Fibroblast of the aortic adventitia (primary cell): ENCODE measurements around the gene HCFC1R1. TPM values are rescaled to one million over a fixed set of nuclear protein-coding genes. Genes with fewer than 3 reads are reported as not detected.
A peak's percentile ranks its signal among the peaks of the same experiment; 100 is the strongest.

ENCODE experiments used
- DNase-seq: peaks from one replicate; pipeline ENCODE4 v3.0.0-alpha.2; 2010; ENCODE audit warnings: low read depth
- H3K4me3 ChIP-seq: 2 replicates; pipeline ENCODE4 v1.5.1; 2011; ENCODE audit warnings: low read depth, mild to moderate bottlenecking, control low read depth, low read length, moderate library complexity
- total RNA-seq: library from RNA; depleted of rRNA; stranded (reverse); fragments of >200 nt; gene quantifications from 2 replicates; pipeline ENCODE4 v1.2.3, GENCODE V29; 2012; ENCODE audit warnings: low replicate concordance
- TF ChIP-seq, protein P1 (sequence below): IDR thresholded peaks from 2 replicates; pipeline ENCODE4 v1.5.1; 2011; ENCODE audit warnings: mild to moderate bottlenecking, low read length, control low read depth, inconsistent platforms; ENCODE audit not compliant: insufficient read depth

The HCFC1R1 gene
- total RNA-seq, 1 donor = 45.6 TPM

DNA sequence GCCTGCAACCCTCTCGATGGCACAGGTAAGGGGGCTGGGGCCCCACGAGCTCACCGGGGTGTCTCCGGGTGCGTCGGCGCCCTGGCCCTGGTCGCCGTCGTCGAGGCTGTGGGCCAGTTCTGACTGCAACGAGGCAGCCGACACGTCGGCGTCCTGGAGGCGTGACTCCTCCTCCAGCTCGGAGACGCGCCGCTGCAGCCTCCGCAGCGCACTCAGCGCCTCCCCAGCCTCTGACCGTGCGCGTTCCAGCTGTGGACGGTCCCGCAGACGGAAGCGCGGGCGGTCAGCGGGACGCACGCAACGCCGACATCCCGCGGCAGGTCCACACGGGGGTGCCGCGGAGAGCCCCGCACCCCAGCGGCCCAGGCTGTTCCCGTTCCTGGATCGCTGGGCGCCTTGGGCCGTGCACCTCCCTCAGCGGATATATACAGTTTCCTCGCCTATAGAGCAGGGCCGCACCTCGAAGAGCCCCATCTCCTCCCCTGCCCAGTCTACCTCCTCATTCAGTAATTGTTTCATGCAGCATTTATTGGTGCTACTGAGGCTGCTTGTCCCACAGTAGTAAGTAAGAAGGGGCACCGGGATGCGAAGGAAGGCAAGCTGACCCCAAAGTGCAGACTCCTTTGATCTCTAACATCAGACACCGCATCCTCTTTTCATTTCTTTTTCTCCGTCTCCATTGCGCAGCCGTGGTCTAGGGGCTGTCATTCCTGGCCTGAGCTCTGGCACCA, 5.9 kb upstream of the HCFC1R1 start:
- TF ChIP-seq, protein P1, sequence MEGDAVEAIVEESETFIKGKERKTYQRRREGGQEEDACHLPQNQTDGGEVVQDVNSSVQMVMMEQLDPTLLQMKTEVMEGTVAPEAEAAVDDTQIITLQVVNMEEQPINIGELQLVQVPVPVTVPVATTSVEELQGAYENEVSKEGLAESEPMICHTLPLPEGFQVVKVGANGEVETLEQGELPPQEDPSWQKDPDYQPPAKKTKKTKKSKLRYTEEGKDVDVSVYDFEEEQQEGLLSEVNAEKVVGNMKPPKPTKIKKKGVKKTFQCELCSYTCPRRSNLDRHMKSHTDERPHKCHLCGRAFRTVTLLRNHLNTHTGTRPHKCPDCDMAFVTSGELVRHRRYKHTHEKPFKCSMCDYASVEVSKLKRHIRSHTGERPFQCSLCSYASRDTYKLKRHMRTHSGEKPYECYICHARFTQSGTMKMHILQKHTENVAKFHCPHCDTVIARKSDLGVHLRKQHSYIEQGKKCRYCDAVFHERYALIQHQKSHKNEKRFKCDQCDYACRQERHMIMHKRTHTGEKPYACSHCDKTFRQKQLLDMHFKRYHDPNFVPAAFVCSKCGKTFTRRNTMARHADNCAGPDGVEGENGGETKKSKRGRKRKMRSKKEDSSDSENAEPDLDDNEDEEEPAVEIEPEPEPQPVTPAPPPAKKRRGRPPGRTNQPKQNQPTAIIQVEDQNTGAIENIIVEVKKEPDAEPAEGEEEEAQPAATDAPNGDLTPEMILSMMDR = no peak
- DNase-seq = peak; percentile 13
- H3K4me3 ChIP-seq = no peak overlapping the region

DNA sequence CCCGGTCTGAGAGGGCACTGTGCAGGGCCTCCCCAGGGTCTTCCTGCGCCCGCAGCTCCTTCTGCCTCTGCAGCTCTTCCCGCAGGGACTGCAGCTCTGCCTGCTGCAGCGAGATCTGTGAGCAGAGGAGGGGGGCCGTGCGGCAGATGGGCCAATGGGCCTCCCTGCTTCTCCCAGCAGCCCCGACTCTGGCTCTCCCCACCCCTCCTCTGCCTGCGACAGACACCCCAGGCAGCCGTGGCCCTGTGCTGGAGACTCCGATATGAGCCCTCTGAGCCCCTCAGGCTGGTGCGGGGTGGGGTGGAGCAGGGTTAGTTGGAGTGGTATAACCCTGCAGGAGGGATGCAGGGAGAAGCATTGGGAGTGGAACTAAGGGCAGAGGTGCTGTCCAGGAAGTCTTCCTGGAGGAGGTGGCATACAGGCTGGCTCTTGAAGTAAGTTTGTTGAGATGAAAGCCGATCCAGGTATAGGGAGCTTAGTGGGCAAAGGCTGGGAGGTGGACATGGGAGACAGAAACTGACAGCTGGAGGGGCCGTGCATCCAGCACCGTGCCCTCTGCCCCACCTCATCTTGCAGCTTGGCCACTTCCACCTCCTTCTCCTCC, 5.1 kb upstream of the HCFC1R1 start:
- TF ChIP-seq, protein P1 = no peak
- no peak for DNase-seq
- H3K4me3 ChIP-seq = no peak overlapping the region

DNA sequence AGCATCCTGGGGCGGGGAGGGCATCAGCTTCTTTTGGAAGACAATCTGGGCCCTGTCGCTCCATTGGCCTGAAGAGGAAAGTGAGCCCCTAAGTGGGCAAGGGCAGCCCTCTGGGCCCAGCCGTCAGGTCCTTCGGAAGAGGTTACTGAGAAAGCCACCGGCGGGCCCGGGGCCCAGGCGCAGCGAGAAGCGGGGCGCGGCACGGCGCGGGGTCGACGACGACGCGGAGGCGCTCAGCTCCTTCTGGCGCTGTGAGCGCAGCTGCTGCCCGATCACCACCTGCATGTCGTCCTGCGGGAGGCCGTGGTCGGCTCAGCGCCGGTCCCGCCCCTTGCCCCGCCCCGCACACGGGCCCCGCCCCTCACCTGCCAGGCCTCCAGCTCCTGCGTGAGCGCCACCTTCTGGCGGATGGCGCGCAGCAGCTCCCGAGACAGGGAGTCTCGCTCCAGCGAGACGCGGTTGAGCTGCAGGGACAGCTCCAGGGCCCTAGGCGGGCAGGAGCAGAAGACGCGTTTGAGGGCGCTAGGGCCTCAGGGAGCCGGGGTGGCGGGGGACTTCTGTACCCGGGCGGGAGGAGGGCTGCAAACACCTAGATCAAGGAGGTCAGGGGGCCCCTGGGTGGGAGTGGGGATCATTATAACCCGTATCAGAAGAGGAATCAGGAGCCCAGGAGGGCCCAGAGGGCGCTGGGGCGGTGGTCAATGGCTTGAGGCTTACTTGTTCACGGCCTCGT, 4.4 kb upstream of the HCFC1R1 start:
- DNase-seq = peak; percentile 39
- TF ChIP-seq, protein P1 = peak; percentile 59

DNA sequence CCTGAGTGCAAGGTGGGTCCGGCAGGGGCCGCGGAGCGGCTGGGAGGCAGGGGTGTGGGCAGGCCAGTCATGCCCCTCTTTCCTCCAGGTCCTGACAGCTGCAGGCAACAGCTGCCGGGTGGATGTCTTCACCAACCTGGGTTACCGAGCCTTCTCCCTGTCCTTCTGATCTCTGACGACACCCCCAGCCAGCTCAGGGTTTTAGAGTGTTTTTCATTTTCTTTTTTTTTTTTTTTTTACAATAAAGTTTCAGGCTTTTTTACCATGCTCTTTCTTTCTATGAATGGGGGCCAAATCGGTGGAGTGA, 3.7 kb upstream of the HCFC1R1 start:
- TF ChIP-seq, protein P1 = no peak

More for the DNA sequence above, 4.4 kb upstream of the HCFC1R1 start:
- H3K4me3 ChIP-seq = no peak overlapping the region

DNA sequence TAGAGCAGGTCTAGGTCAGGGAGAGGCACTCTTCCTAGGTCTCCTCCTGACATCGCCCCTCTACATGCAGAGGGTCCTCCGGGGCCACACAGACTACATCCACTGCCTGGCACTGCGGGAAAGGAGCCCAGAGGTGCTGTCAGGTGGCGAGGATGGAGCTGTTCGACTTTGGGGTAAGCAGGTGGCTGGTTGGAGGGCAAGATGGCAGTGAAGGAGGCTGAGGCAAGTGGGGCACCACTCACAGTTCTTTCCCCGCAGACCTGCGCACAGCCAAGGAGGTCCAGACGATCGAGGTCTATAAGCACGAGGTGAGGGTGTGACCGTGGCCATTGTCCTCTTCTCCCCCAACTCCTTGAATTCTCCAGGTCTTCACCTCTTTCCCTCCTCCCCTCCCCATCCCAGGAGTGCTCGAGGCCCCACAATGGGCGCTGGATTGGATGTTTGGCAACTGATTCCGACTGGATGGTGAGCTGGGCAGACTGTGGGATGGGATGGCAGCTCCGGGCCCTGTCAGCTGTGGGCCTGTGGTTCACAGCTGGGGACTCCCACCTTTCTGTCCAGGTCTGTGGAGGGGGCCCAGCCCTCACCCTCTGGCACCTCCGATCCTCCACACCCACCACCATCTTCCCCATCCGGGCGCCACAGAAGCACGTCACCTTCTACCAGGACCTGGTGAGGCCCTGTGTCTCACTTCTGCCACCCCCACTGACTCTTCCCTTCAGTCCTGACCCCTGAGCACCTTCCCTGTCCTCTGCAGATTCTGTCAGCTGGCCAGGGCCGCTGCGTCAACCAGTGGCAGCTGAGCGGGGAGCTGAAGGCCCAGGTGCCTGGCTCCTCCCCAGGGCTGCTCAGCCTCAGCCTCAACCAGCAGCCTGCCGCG, 3.1 kb upstream of the HCFC1R1 start:
- TF ChIP-seq, protein P1 = no peak
- no peak for DNase-seq
- no peak overlapping the region for H3K4me3 ChIP-seq

More for the DNA sequence above, 3.7 kb upstream of the HCFC1R1 start:
- H3K4me3 ChIP-seq = no peak overlapping the region
- no peak for DNase-seq

DNA sequence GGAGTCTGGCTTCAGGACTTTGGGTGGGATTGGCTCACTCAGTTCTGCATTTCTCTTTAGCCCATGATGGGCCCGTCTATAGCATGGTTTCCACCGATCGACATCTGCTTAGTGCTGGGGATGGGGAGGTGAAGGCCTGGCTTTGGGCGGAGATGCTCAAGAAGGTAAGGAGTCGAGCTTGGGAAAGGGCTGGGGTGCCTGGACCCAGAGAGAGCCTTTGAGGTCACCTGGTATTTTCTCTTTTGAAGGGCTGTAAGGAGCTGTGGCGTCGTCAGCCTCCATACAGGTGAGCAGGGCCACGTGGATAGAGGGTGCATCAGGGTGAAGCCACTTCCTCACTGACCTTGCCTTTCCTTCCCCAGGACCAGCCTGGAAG, 2.2 kb upstream of the HCFC1R1 start:
- no peak overlapping the region for H3K4me3 ChIP-seq
- no peak for DNase-seq
- TF ChIP-seq, protein P1 = no peak
